NCI-H1436 (cell line): Measurements from ENCODE around the gene LRRC47.

Experiments used
- DNase-seq: peaks from one replicate; lab custom pipeline; 2025; lab: John Stamatoyannopoulos, UW

The LRRC47 gene

DNA sequence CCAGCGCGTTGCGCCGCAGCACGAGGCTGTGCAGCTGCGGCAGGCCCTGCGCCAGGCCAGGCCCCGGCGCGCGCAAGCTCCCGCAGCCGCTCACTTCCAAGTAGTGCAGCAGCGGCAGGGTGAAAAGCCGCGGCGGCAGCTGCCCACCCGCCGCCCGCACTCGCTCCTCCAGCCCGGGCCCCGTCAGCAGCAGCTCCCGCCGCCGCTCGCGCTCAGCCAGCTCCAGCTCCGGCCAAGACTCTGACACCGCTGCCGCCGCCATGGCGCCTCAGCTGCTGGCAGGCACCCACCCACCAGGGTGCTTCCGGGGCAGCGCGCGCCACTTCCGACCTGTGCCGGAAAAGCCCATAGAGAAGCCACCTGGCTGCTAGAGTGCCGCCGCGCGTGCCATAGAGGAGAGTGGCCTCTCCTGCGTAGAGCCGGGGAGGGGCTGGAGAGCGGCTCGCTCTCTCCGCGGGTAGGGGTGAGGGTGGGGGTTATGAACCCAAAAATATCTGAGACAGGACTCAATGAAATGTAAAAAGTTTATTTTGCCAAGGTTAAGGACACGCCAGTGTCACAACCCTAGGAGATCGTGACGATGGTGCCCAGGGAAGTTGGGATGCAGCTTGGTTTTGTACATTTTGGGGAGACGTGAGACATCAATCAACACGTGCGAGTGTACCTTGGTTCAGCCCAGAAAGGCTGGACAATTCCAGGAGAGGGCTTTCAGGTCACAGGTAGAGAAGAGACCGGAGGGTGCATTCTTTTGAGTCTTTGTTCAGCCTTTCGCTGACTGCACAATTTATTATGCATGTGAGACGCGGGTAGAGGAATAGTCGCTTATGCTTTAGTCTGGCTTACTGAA, at the start of gene LRRC47:
Gene LRRC47 (minus strand): TSS at position 284 of the 847 bp plus-strand sequence. CDS start 22 bp downstream, at position 262.
- DNase-seq: peak; percentile 78

DNA sequence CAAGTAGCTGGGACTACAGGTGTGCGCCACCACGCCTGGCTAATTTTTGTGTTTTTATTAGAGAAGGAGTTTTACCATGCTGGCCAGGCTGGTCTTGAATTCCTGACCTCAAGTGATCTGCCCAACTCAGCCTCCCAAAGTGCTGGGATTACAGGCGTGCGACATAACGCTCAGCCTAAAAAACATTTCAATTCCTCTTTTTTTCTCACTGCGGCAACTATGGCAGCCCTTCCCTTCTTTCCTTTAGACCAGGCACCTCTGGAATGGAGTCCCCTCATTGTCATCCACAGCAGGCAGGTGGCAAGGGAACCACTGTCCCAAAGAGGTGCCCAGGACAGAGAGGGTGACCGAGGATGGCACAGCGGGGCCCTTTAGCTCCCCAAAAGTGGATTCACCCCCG, 46.6 kb upstream of the LRRC47 start:
- DNase-seq: no peak

DNA sequence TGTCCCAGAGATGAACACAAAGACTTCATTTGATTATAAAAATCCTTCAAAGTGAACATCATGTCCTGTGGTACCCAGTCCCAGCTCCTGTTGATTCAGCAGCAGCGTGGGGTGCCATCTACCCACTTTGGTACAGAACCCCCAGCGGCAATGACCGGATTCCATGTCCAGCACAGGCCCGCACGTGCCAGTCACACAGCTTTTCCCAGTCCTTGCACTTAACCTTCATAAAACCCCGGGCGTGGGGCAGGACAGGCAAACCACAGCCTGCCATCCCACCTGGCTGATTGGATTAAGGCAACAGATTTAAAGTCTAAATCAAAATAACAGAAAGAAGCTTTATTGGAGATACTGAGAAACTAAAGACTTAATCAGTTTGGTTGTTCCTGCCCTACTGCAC, 45.2 kb upstream of the LRRC47 start:
- DNase-seq: no peak

DNA sequence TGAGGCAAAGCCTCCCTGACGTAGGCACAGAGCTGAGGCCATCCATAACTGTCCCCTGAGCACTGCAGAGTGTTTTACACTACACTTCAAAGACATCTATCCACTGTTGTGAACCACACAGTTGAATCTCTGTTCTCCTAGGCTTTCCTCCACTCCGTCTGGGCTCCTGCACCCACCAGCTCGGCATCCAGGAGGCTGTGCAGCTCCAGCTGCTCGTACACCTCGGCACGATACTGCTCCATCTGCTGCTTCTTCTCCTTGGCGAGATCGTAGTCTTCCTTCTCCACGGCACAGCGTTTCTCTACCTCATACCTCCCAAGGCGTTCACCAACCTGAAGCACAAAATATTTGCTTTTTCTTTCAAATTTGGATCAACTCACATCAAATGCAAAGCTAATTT, 42.5 kb upstream of the LRRC47 start:
- no peak for DNase-seq

DNA sequence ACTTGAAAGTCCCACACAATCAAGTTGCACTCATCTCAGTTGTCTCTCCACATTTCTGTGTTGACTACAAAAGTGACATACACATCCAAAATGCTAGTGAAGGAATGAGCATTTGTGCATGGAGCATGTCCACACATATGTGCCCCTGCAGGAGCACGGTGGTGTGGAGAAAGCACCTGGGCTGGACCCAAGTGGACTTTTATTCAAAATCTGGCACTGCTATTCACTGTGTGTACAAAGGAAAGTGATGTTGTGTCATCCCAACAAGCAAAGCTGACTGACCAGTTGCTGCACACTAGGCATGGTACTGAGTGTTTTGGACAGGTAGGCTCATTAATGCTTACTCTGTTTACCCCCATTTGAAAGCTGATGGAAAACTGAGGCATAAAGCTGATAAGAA, 41.4 kb upstream of the LRRC47 start:
- no peak for DNase-seq

DNA sequence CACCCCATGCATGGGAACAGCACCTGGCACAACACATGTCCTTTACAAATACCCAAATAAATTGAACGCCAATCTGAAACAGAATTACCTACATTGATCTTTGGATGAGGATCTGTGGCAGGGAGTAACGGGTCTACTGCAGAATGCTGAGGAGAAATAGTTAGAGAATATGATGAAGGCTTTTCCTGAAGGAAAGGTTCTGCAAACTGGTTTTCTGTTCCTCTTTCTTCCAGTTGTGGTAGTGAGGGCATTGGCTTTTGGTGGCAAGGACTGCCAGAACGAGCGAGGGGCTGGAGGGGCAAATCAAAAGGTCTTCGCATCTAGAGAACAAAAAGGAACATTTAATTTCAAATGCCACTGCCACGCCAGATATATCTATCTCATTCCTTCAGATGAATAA, 40.9 kb upstream of the LRRC47 start:
- no peak for DNase-seq

DNA sequence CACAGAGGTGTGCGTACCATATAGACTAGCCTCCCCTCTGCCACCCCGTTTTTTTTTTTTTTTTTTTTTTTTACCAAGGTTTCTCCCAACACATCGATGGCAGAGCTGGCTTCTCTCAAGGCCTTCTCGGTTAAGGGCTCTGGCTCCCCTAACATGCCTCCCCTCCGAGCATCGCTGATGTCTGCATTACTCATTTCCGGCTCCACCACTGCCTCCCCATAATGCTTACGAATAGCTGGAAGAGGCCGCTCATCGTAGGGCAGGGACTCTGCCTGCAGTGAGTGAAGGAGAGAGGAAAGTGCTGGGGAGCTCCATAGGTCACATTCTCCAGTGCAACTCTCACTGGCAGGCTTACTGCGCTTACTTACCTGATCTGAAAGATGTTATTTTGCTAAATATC, 40.1 kb upstream of the LRRC47 start:
- DNase-seq: no peak

DNA sequence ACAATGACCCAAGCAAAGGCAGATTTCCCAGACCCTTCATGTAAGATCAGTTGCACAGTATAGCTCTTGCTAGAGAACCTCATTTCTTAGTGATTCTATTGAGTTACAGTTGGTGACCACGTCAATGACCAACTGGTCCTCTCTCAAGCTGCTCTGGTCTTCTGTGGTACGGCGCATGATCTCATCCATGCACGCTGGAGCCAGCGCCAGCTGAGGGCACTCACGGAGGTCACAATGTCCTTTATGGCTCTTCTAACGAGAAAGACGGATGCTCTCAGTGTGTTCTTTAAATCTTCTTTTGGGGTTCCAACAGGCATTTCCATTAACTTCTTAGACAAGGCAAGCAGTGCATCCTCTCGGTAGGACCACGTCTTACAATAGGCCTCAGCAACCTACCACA, 38.4 kb upstream of the LRRC47 start:
- DNase-seq: no peak

DNA sequence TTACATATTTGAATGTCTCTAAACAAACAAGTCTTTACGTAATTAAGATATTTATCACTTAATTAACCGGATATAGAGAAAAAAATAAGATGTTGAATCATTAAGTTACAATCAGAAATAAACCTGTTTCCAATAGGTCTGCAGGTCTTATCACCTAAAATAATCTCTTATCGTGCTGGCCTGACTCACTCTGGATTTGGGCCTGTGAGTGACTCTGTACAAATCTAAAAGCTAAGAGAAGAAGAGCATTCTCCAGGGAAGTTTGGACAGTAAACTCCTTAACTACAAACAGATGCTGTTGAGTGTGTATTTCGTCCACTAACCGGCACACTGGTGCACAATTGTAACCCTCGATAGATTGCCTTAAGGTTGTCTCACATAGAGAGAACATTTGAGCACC, 35.4 kb upstream of the LRRC47 start:
- DNase-seq: no peak

DNA sequence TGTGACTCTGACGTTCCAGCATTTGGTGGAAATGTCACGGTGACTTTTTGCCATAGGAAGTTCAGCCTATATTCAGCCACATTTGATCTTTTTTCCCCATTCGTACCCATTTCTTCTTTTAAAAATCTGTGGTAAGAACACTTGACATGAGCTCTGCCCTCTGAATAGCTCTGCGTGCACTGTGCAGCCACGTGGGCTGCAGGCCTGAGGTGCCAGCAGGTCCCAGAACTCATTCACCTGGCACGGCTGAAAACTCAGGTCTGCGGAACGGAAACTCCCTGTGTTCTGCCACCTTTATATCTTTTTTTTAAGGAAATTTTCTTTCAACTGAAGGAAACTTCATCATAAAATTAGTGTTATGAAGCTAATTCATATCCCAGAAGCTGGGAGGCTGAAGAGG, 32.1 kb upstream of the LRRC47 start:
- DNase-seq: no peak

DNA sequence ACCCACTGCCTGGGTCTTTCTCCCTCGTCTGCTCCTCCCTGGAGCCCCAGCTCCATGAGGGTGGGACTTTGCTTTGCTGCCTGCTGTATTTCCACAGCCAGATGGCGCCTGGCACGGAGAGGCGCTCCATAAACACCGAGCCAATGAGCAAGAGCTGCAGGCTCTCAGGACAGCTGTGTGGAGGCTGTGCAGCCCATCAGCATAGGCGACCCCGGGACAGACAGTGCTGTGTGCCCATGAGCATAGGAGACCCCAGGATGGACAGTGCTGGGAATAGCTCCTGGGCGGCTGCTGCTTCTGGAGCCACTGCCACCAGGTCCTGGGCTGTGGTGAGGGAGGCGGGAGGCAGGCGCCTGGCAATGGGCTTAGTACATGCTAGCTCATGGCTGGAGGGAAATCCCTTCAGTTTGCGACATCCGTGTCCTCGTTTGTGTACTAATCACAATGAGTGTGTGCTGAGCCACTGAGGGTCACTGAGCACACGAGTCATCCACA, 31.6 kb upstream of the LRRC47 start:
- DNase-seq: no peak

DNA sequence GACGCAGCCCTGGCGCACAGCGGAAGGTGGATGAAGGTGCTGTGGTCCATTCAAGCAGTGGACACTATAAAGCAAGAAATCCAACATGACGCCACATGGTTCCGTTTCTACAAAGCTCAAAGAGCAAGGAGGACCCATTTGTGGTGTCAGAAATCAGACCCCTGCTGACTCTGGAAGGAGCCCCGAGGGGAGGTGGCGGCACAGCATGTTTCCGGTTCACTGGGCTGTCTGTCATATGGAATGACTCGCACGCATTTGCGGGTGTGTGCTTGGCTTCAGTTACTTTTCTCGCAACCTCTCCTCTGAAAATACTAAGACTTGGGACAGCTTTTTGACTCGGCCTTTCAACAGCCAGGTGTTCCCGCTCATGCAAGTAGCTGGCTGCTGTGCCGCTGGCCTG, 29.1 kb upstream of the LRRC47 start:
- no peak for DNase-seq

DNA sequence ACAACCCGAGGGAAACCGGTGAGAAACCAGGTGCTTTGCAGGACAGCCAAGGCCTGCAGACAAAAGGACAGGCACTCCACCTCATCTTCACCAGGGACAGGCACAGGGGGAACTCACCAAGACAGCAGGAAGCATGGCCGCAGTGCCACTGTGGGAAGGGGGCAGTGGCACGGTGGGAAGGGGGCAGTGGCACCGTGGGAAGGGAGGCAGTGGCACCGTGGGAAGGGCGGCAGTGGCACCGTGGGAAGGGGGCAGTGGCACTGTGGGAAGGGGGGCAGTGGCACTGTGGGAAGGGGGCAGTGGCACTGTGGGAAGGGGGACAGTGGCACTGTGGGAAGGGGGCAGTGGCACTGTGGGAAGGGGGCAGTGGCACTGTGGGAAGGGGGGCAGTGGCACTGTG, 28.4 kb upstream of the LRRC47 start:
- DNase-seq: no peak

DNA sequence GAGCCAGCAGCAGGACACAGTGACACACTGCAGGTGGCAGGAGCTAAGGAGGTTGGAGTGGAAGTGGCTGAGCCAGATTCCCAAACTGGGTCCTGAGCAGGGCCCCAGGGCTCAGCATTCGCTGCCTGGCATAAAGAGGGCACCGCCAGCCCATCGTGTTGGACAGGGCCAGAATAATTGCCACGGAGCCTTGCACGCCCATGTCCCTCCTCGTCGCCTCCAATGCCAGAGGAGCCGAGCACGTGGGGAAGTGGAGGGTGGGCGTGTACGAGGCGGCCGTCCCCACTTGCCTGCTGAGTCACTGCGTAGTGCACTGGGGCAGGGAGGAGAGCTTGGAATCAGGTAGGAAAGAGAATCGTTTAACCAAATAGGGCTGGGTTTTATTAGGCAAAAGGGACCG, 26.1 kb upstream of the LRRC47 start:
- DNase-seq: no peak

DNA sequence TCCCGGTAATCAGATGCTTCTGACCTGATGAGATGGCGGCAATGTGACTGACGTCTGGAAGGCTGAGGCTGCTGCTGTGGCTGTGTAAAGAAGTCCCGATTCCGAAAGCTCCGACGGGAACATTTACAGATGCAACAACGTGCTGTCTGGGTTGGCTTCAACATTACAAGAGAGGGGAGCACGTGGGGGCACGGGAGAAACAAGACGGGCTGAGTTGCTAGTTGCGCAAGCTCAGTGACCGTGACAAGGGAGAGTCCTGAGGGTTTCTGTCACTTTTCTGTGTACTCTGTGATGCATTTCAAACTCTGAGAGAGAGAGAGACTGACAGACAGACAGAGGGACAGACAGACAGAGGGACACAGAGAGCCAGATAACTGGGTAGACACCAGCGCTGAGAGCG, 25.6 kb upstream of the LRRC47 start:
- no peak for DNase-seq

DNA sequence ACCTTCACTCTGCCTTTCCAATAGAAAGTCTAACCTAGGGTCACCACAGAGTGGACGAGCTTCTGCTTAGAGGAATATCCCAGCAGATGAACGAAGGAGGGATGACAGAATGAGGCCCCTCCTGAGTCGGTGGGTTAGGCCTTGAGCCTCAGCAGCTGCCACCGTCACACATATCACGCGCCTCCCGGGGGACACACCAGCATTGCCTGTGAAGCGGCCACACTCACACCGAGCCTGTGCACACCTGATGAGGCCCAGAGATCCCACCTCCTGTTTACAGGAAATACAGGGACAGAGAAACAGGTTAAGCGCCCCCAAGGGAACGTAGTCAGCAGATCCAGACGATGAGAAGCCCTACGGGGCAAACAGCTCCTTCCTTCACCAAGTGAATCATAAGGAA, 25.1 kb upstream of the LRRC47 start:
- no peak for DNase-seq

DNA sequence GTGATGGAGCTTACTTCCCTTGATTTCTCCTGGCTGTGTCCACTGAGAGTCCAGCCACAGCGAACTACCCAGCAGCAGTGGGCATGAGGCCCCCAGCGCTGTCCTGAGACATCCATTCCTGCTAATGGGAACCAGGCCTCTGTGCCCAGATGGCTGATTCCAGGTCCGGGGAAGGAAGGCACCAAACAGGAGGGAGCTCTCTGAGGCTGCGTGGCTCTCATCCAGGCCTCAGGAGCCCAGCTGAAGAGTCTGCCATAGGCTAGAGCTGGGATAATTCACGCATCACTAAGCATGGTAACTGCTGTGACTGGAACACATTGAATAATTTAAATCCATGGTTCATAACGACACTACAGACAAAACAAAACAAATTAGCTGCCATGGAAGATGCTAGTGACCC, 24.7 kb upstream of the LRRC47 start:
- DNase-seq: no peak

DNA sequence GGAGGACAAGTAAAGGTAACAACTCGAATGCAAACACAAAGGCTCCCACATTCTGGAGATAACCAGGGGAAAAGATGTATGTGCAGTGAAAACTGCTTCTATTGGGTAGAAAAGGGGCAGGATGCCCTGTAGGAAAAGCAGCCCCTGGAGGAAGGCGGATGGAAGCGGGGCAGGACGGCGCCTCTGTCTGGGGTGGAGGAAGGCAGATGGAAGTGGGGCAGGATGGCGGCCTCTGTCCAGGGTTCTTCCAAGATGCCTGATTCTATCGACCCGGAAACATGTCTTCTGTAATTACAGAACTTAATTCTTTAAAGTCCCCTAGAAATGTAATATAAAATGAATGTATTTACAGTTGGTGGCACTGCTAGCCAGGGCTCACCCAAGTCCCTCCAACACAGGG, 24.0 kb upstream of the LRRC47 start:
- DNase-seq: no peak

DNA sequence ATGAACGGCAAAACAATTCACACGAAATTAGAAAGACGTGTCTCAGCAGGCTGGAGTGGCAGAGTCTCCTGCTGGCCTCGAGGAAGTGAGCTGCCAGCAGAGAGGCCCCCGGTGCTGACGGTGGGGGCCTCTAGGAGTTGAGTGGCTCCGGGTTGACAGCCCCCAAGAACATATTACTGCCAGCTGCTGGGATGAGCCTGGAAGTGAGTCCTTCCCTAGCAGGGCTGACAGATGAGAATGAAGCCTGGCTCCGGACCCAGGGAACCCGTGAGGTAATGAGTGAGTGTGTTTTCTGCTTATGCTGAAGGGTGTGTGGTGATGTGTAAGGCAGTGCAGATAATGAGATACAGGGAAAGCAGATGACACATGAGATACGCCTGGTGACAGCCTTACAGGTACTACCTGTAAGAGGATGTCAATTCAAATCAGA, 23.5 kb upstream of the LRRC47 start:
- DNase-seq: no peak

DNA sequence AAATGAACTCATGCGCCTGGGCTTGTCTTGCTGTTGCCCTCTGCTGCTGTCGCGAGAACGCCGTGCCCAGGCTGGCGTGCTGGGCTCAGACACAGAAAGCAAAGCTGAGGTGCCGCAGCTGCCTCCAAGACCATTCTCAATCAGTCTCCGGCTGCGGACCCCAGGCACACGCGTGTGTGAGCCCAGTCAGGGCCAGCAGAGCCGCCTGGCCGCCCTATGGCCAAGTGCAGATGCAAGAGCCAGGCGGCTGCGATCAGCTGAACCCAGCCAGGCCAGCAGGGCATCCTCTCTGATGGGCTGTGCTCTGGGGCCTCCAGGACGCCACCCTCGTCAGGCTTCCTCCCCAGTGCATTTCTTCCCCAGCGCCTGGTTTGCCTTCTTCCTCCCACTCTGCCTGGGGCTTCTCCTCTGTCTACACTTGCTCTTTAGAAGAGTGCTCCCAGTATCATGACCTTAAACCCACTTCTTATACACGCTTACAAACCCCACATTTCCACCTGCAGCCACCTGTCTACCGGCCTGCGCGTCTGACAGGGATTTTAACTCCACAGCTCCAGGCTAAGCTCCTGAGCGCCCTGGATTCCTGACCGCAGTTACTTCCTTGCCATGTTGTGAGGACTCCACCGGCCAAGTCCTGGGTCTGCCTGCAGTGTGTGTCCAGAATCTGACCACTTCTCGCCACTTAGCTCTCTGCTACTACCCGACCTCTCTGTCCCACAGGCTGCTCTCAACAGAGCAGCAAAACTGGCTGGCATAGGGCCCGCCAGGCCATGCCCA, 21.7 kb upstream of the LRRC47 start:
- no peak for DNase-seq

DNA sequence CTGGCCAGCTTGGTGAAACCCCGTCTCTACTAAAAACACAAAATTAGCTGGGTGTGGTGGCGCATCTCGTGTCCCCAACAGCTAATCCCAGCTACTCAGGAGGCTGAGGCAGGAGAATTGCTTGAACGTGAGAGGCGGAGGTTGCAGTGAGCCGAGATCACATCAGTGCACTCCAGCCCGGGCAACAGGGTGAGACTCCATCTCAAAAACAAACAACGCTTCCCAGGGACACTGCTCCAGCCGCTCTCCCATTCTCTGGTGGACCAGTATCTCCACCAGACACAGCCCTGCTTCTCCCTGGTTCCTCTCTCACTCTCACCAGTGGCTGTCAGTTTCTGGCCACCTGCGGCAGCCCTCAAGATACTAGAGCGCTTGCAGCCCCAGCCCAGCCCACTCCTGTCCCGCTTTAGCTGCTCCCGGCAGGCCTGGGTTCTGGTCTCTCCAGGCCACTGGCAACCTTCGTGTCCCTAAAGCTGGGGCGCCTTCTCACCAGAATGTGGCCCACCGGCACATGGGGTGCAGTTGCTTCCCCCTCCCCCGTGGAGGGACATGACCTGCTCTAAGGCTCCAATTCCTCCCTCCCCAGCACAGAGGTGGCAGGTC, 20.9 kb upstream of the LRRC47 start:
- DNase-seq: no peak

DNA sequence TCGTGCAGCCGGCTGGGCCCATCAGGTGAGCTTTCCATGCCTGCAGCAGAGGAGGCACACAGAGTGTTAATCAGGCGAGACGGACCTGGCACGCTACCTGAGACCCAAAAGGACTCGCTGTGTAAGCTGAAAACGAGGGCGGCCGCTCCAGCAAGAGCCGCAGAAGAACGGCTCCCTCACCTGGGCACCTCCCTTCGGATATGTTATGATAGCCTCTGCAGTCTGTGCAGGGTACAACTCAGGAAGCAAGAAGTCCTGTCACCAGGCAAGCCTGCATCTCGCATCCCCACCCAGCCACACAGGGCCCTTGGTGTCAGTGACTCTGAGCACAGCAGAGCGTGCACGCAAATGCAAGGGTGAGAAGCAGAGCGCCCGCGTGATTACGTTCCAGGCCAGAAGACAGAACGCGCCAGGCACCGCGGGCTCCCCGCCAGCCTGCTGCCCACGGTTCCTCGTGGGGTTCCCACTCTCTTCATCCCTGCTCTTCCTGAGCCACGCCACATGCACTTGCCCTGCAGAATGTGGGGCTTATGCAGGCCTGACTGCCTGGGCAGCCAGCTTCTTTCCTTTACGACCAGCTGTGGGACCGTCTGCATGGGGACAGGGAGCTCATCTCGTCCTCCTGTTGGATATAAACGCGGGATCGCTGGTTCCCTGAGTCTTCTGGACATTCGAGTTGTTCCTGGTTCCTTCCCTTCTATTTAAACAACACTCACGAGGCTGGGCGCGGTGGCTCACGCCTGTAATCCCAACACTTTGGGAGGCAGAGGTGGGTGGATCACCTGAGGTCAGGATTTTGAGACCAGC, 20.2 kb upstream of the LRRC47 start:
- DNase-seq: no peak
